Erythroblast (primary cell): Measurements from ENCODE around the gene SLC35F3.

Source experiments
- GATA1 ChIP-seq: IDR thresholded peaks from 2 replicates; pipeline ENCODE4 v1.6.1; 2011; ENCODE audit warnings: low read depth, mild to moderate bottlenecking, control low read depth, low read length, moderate library complexity
- POLR2A ChIP-seq: IDR thresholded peaks from 2 replicates; pipeline ENCODE4 v1.6.1; 2011; ENCODE audit warnings: mild to moderate bottlenecking, low read length

DNA sequence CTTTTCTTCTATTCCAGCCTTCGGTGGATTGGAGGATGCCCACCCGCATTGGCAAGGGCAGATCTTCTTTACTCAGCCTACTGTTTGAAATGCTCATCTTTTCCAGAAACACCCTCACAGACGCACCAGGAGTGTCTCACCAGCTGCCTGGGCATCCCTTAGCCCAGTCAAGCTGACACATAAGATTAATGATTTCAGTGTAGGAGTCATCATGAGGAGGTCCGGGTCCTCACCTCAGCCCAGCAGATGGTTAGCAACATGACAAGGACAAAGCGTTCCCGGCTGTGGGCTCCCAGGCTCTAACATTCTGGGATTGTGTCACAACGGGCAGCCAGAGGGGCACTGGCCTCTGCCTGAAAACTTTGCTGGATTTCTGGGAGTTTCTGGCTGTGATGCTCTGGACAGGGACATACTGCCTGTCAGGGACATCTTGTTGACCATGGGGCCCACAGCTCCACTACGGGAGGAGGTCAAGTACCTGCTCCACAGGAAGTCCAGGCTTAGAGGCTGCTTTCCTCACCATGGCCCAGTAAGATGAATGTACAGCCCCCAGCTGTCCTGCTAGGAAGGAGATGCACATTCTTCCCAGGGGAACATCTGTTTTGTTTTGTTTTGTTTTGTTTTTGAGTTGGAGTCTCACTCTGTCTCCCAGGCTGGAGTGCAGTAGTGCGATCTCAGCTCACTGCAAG lies 264.8 kb downstream of the SLC35F3 start:
- TF ChIP-seq POLR2A, result no peak
- TF ChIP-seq GATA1, result no peak
